Stimulated activated CD8-positive, alpha-beta memory T cell treated with anti-CD3 and anti-CD28 coated beads, Interleukin-4, amount 100 ng/mL, for 24 hours (primary cell): Measurements from ENCODE around the gene SLX9.
"Not testable (repeated sequence)": the region's sequence is repeated elsewhere in the genome, so short reads cannot be mapped to it uniquely, and the experiment has no call there.

Source experiments
- DNase-seq: peaks from one replicate; pipeline ENCODE4 v3.0.0-alpha.2; 2020; ENCODE audit warnings: low read depth

The SLX9 gene

GRCh38 chr21:45019076-45019886, 79.5 kb downstream of the SLX9 start:
- DNase-seq: no peak

GRCh38 chr21:45019887-45020537, 80.2 kb downstream of the SLX9 start:
- DNase-seq: no peak

GRCh38 chr21:45020629-45021427, 81.0 kb downstream of the SLX9 start:
- no peak for DNase-seq

GRCh38 chr21:45021428-45022347, 81.9 kb downstream of the SLX9 start:
- DNase-seq: no peak

- DNase-seq: no peak
Measured at GRCh38 chr21:45022348-45022675, 82.5 kb downstream of the SLX9 start.

- no peak for DNase-seq
Measured at GRCh38 chr21:45022736-45023135, 82.9 kb downstream of the SLX9 start.

GRCh38 chr21:45024516-45024915, 84.7 kb downstream of the SLX9 start:
- not testable (repeated sequence) for DNase-seq

GRCh38 chr21:45026066-45026745, 86.4 kb downstream of the SLX9 start:
- no peak for DNase-seq
